SIG-M5 treated with dmso at 0.1 percent for 504 hours (cell line): ENCODE results near the gene OR6C74.

Experiments
- DNase-seq: peaks from one replicate; lab custom pipeline; 2025; ENCODE audit not compliant: unreplicated experiment; lab: John Stamatoyannopoulos, UW

Gene OR6C74

DNA sequence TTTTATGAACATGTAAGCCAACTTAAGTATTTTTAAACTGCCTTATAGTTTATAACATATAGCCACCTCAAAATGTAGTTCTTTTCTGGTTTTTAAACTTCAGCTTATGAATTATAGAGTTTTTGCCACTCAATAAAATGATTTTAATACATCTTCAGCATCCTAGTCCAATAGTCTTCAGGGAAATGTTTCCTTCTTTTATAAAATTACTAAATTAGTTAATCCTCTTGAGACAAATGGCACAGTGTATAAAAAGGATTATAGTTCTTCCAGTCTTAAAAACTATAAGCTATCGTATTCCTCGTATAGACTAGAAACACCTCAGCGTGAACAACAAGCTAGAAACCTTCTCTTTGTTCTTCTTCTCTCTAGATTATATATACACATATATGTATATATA is at the start of gene OR6C74:
Gene OR6C74 (plus strand): TSS at position 301 of the 400 bp plus-strand sequence. CDS start 2,679 bp downstream, outside the sequence.
- DNase-seq: no peak

DNA sequence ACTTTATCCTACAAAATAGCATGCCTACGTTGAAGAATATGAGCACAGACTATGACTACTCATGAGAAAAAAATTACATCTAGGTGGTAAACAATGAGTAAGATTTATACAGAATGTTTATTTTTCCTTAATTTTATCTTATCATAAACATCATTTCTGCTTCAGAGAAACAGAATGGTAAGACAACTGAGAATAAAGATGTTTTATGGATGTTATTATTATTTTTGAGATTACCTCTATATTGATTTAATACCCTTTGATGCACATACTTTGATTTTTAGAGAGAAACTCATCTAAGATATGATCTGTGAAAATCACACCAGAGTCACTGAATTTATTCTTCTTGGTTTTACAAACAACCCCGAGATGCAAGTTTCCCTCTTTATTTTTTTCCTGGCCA is 23.7 kb upstream of the OR6C74 start, which contains the start of gene OR10A7:
Gene OR10A7 (plus strand): TSS at position 301 of the 400 bp plus-strand sequence. CDS start 0 bp downstream, at position 301.
- DNase-seq: no peak

GRCh38 chr12:55226523-55226922 is 17.9 kb upstream of the OR6C74 start:
- no peak for DNase-seq

DNA sequence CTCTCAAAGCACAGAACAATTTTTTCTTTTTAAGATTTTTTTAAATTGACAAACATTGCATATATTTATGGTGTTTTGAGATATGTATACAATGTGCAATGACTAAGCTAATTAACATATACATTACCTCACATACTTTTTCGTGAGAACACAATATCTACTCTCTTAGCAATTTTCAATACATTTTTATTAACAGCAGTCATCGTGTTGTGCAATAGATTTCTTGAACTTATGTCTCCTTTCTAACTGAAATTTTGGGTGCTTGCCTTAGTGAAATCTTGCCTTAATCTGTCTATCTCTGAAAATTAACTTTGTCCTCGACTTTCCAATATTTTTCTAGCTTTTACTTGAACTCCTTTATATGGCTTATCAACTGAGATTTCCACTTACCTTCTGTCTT is 16.8 kb upstream of the OR6C74 start:
- no peak for DNase-seq

GRCh38 chr12:55246159-55246558 is 1.8 kb downstream of the OR6C74 start:
- DNase-seq: no peak

GRCh38 chr12:55250944-55251343 is 6.5 kb downstream of the OR6C74 start:
- no peak for DNase-seq

GRCh38 chr12:55253281-55253680 is 8.9 kb downstream of the OR6C74 start:
- DNase-seq: no peak

- no peak for DNase-seq
Measured at GRCh38 chr12:55256831-55257230, 12.4 kb downstream of the OR6C74 start.

DNA sequence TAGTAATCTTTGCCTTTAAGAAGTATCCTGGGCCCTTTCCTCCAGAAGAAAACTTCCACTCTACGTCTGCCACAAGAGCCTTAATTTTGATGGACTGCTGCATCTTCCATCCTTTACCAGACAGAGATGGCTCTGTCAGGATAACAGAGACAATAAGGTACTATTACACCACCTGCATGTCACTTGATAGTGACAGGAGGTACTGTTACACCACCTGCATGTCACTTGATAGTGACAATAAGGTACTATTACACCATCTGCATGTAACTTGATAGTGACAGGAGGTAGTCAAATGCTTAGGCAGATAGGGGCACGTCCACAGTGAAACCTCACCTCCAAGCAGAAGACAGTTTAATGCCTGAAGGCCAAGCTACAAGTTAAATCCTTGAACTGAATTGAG is 13.9 kb downstream of the OR6C74 start:
- no peak for DNase-seq

GRCh38 chr12:55280991-55281390 is 36.6 kb downstream of the OR6C74 start:
- no peak for DNase-seq

DNA sequence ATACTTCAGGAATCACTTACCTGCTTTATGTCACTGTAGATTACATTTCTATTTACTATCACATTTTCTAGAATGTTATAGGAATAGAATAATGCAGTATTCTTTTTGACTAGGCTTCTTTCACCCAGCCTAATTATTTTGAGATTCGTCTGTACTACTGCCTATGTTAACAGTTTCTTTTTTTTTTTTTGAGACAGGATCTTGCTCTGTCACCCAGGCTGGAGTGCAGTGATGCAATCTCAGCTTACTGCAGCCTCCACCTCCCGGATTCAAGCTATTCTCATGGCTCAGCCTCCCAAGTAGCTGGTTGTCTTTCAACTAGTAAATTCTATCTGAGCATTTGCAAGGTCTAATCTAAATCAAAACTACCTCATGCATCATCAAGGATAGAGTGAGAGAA is 45.6 kb downstream of the OR6C74 start:
- no peak for DNase-seq
